ENCODE data around the gene OSBP.

GRCh38 chr11:59578369-59578768 is 37.2 kb downstream of the OSBP start:
- TF ChIP-seq, protein P1, sequence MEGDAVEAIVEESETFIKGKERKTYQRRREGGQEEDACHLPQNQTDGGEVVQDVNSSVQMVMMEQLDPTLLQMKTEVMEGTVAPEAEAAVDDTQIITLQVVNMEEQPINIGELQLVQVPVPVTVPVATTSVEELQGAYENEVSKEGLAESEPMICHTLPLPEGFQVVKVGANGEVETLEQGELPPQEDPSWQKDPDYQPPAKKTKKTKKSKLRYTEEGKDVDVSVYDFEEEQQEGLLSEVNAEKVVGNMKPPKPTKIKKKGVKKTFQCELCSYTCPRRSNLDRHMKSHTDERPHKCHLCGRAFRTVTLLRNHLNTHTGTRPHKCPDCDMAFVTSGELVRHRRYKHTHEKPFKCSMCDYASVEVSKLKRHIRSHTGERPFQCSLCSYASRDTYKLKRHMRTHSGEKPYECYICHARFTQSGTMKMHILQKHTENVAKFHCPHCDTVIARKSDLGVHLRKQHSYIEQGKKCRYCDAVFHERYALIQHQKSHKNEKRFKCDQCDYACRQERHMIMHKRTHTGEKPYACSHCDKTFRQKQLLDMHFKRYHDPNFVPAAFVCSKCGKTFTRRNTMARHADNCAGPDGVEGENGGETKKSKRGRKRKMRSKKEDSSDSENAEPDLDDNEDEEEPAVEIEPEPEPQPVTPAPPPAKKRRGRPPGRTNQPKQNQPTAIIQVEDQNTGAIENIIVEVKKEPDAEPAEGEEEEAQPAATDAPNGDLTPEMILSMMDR (IDR thresholded peaks at IDR 0.05; ENCODE audit: low read depth, low read length, missing input control) = no peak
- TF ChIP-seq, protein P2, sequence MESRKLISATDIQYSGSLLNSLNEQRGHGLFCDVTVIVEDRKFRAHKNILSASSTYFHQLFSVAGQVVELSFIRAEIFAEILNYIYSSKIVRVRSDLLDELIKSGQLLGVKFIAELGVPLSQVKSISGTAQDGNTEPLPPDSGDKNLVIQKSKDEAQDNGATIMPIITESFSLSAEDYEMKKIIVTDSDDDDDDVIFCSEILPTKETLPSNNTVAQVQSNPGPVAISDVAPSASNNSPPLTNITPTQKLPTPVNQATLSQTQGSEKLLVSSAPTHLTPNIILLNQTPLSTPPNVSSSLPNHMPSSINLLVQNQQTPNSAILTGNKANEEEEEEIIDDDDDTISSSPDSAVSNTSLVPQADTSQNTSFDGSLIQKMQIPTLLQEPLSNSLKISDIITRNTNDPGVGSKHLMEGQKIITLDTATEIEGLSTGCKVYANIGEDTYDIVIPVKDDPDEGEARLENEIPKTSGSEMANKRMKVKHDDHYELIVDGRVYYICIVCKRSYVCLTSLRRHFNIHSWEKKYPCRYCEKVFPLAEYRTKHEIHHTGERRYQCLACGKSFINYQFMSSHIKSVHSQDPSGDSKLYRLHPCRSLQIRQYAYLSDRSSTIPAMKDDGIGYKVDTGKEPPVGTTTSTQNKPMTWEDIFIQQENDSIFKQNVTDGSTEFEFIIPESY (IDR thresholded peaks at IDR 0.05) = no peak
- TF ChIP-seq JUND (IDR thresholded peaks at IDR 0.05) (no peak), SP1 (IDR thresholded peaks at IDR 0.05) (no peak), RAD21 (IDR thresholded peaks at IDR 0.05) (no peak), EGR1 (IDR thresholded peaks at IDR 0.05; ENCODE audit: low read depth in 2 of 2) (no peak), TAF1 (conservative IDR thresholded peaks at IDR 0.05) (no peak), FOXA2 (IDR thresholded peaks at IDR 0.05) (no peak), REST (IDR thresholded peaks at IDR 0.05) (no peak), GABPA (IDR thresholded peaks at IDR 0.05 in 1 of 2, conservative IDR thresholded peaks at IDR 0.05 in 1 of 2) (no peak), HNF4A (conservative IDR thresholded peaks at IDR 0.05) (no peak)
- TF ChIP-seq, protein P3, sequence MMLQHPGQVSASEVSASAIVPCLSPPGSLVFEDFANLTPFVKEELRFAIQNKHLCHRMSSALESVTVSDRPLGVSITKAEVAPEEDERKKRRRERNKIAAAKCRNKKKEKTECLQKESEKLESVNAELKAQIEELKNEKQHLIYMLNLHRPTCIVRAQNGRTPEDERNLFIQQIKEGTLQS (IDR thresholded peaks at IDR 0.05) = no peak
